Measurements from ENCODE around the gene USP9Y. TPM values are rescaled to one million over a fixed set of nuclear protein-coding genes. Genes with fewer than 3 reads are reported as not detected.
A peak's percentile ranks its signal among the peaks of the same experiment; 100 is the strongest.

Gene USP9Y
- total and polyA plus RNA-seq, 12 donors: 9.3 to 41.2 (median 32.1) TPM; not detected in 3

- H3K36me3 ChIP-seq: no peaks in the 10 kb centered on the region
- no peak for DNase-seq
- no peak for ATAC-seq
- no peak overlapping the region for H3K27ac ChIP-seq
- no peaks in the 10 kb centered on the region for H3K27me3 ChIP-seq
- H3K4me3 ChIP-seq: no peak overlapping the region
- H3K4me1 ChIP-seq: no peaks in the 10 kb centered on the region
- TF ChIP-seq CTCF (IDR thresholded peaks at IDR 0.05): no peak
- H3K9me3 ChIP-seq: no peaks in the 10 kb centered on the region
- WGBS, 2 donors: 40 to 72% methylated on average over 2 of the region's 2 CpGs
- intact Hi-C loops (cut with DNase I): no loop called here
Observed at GRCh38 chrY:12898604-12899003, 197.6 kb downstream of the USP9Y start.

- WGBS, 2 donors: 0 to 1% methylated on average over 54 of the region's 54 CpGs
- peak within 1 kb of the TSS in 7 of 10 donors; percentile 91 to 98 (median 98) for H3K27ac ChIP-seq
- intact Hi-C loops (cut with DNase I): loop anchor here in 1 of 10 donors (5.0 kb wide), 1 partner anchor 572 kb away; no protein-coding TSS in a partner anchor
- H3K4me3 ChIP-seq: peak within 1 kb of the TSS in 8 of 10 donors; percentile 13 to 89 (median 77)
- peaks cover 0 to 14% (median 0%) of the 10 kb centered on the region in 9 donors for H3K36me3 ChIP-seq
- DNase-seq (peak; percentile 77 to 91), ATAC-seq (peak in 5 of 8 donors; percentile 98 to 99 (median 99))
- no peaks in the 10 kb centered on the region for H3K9me3 ChIP-seq
- peaks cover 0 to 35% (median 5%) of the 10 kb centered on the region in 9 donors for H3K4me1 ChIP-seq
- TF ChIP-seq CTCF (IDR thresholded peaks at IDR 0.05): no peak
- H3K27me3 ChIP-seq: no peaks in the 10 kb centered on the region
Observed at GRCh38 chrY:12904618-12905516, 203.8 kb downstream of the USP9Y start, which contains the start of gene DDX3Y. DDX3Y (plus strand) TSS chrY:12904868; CDS start chrY:12904937, 69 bp downstream.

GRCh38 chrY:12905517-12905872 is 204.5 kb downstream of the USP9Y start:
- ATAC-seq: peak in 5 of 8 donors; percentile 88 to 95 (median 93)
- DNase-seq: peak; percentile 49 to 79
- Histone ChIP-seq H3K9me3 (no peaks in the 10 kb centered on the region), H3K27me3 (no peaks in the 10 kb centered on the region), H3K4me1 (peaks cover 0 to 38% (median 5%) of the 10 kb centered on the region in 9 donors), H3K4me3 (peak overlapping the region in 7 of 10 donors; percentile 17 to 89 (median 78)), H3K27ac (peak overlapping the region in 7 of 10 donors; percentile 91 to 98 (median 98)), H3K36me3 (peaks cover 0 to 20% (median 0%) of the 10 kb centered on the region in 9 donors)
- 0% methylated on average over 19 of the region's 19 CpGs for WGBS, 2 donors
- intact Hi-C loops (cut with DNase I): no loop called here
- no peak for TF ChIP-seq CTCF (IDR thresholded peaks at IDR 0.05)

DNA sequence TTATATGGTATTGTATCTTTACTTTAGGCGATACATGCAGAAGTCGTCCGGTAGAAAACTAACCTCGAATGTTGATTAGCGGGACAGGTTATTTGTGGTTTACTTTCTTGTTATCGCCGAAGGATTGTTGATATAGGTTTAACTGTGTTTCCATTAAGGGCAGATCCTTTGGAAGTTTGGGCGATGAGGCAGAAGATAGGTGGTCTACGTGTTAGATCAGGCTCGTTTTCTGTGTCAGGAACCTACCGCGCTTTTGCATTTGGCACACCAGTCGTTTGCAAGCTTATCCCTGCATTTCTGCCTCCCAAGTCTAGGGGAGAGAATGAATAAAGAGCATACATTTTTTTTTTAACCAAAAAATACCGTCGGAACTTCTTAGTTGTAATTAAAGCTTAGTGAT is 204.9 kb downstream of the USP9Y start:
- Histone ChIP-seq H3K27me3 (no peaks in the 10 kb centered on the region), H3K36me3 (peaks cover 0 to 24% (median 0%) of the 10 kb centered on the region in 9 donors), H3K9me3 (no peaks in the 10 kb centered on the region), H3K4me3 (peak overlapping the region in 6 of 10 donors; percentile 76 to 89 (median 79)), H3K4me1 (peaks cover 0 to 40% (median 5%) of the 10 kb centered on the region in 9 donors), H3K27ac (peak overlapping the region in 6 of 10 donors; percentile 91 to 98 (median 98))
- no peak for ATAC-seq
- DNase-seq: no peak
- no peak for TF ChIP-seq CTCF (IDR thresholded peaks at IDR 0.05)
- WGBS, 2 donors: 0 to 3% methylated on average over 15 of the region's 15 CpGs
- intact Hi-C loops (cut with DNase I): no loop called here

Other genes with a start within 250 kb of the USP9Y start
- gene DDX3Y, start 203.6 kb downstream of the USP9Y start, total RNA-seq: 10 to 100 TPM in 7 of 10 donors, under 1 TPM in 1, not detected in 2; 0.05 to 50.1 (median 39.9) TPM
- gene DDX3Y, start 203.6 kb downstream of the USP9Y start, polyA plus RNA-seq: 10 to 100 TPM; 14.1 to 26.6 TPM

All from heart right ventricle (tissue), 16 donors.